Islet precursor cell (in vitro differentiated cells): ENCODE measurements around the gene ANKHD1.
"Not testable (repeated sequence)": the region's sequence is repeated elsewhere in the genome, so short reads cannot be mapped to it uniquely, and the experiment has no call there.

Experiments
- DNase-seq: peaks from one replicate; pipeline ENCODE4 v3.0.0-alpha.2; 2018

Gene ANKHD1

GRCh38 chr5:140429724-140430123, 28.1 kb downstream of the ANKHD1 start:
- DNase-seq = no peak

GRCh38 chr5:140432212-140432611, 30.6 kb downstream of the ANKHD1 start:
- no peak for DNase-seq

GRCh38 chr5:140432916-140433315, 31.3 kb downstream of the ANKHD1 start:
- DNase-seq = no peak

- DNase-seq = not testable (repeated sequence)
Measured at GRCh38 chr5:140457368-140457767, 55.7 kb downstream of the ANKHD1 start.

- no peak for DNase-seq
Measured at GRCh38 chr5:140466981-140467742, 65.5 kb downstream of the ANKHD1 start.

GRCh38 chr5:140468188-140468587, 66.6 kb downstream of the ANKHD1 start:
- no peak for DNase-seq

GRCh38 chr5:140469259-140469658, 67.6 kb downstream of the ANKHD1 start:
- DNase-seq = no peak

- DNase-seq = no peak
Measured at GRCh38 chr5:140480310-140481014, 78.8 kb downstream of the ANKHD1 start.

- no peak for DNase-seq
Measured at GRCh38 chr5:140481758-140482157, 80.1 kb downstream of the ANKHD1 start.

GRCh38 chr5:140483055-140483454, 81.4 kb downstream of the ANKHD1 start:
- no peak for DNase-seq

GRCh38 chr5:140488141-140488540, 86.5 kb downstream of the ANKHD1 start:
- DNase-seq = not testable (repeated sequence)

- no peak for DNase-seq
Measured at GRCh38 chr5:140488914-140489313, 87.3 kb downstream of the ANKHD1 start.

- DNase-seq = no peak
Measured at GRCh38 chr5:140497897-140498296, 96.3 kb downstream of the ANKHD1 start.

GRCh38 chr5:140498591-140498990, 97.0 kb downstream of the ANKHD1 start:
- no peak for DNase-seq

GRCh38 chr5:140502834-140503233, 101.2 kb downstream of the ANKHD1 start:
- DNase-seq = no peak

GRCh38 chr5:140509898-140510297, 108.3 kb downstream of the ANKHD1 start:
- no peak for DNase-seq

- DNase-seq = no peak
Measured at GRCh38 chr5:140513124-140513523, 111.5 kb downstream of the ANKHD1 start.

- no peak for DNase-seq
Measured at GRCh38 chr5:140524003-140524402, 122.4 kb downstream of the ANKHD1 start.

- DNase-seq = no peak
Measured at GRCh38 chr5:140540227-140540626, 138.6 kb downstream of the ANKHD1 start.

- no peak for DNase-seq
Measured at GRCh38 chr5:140542972-140543371, 141.3 kb downstream of the ANKHD1 start.

GRCh38 chr5:140544986-140545385, 143.4 kb downstream of the ANKHD1 start:
- DNase-seq = no peak

- DNase-seq = no peak
Measured at GRCh38 chr5:140545606-140546005, 144.0 kb downstream of the ANKHD1 start.

GRCh38 chr5:140546851-140547507, 145.3 kb downstream of the ANKHD1 start:
- DNase-seq = peak; percentile 67
